22Rv1 (cell line): Measurements from ENCODE around the gene PPP1CC.

Experiments used
- CTCF ChIP-seq: fragments of 450-650 bp; IDR thresholded peaks from 2 replicates; pipeline ENCODE4 v1.5.1; 2017; ENCODE audit warnings: mild to moderate bottlenecking
- ZFX ChIP-seq: fragments of 450-650 bp; IDR thresholded peaks from 2 replicates; pipeline ENCODE4 v1.6.1; 2017; ENCODE audit warnings: antibody characterized with exemption, borderline replicate concordance

- TF ChIP-seq CTCF (no peak), ZFX (no peak)
These were observed 484 bp downstream of the PPP1CC start for GRCh38 chr12:110742096-110742717.
